HG02943 (cell line): ENCODE measurements around the gene PCBP3.
"Not testable (repeated sequence)": the region's sequence is repeated elsewhere in the genome, so short reads cannot be mapped to it uniquely, and the experiment has no call there.

Source experiments
- ATAC-seq: cut with Tn5 transposase; IDR thresholded peaks from one replicate; pipeline ENCODE4 v1.9.1; 2021; ENCODE audit warnings: mild to moderate bottlenecking, low read depth, moderate library complexity; ENCODE audit not compliant: unreplicated experiment

PCBP3 gene

DNA sequence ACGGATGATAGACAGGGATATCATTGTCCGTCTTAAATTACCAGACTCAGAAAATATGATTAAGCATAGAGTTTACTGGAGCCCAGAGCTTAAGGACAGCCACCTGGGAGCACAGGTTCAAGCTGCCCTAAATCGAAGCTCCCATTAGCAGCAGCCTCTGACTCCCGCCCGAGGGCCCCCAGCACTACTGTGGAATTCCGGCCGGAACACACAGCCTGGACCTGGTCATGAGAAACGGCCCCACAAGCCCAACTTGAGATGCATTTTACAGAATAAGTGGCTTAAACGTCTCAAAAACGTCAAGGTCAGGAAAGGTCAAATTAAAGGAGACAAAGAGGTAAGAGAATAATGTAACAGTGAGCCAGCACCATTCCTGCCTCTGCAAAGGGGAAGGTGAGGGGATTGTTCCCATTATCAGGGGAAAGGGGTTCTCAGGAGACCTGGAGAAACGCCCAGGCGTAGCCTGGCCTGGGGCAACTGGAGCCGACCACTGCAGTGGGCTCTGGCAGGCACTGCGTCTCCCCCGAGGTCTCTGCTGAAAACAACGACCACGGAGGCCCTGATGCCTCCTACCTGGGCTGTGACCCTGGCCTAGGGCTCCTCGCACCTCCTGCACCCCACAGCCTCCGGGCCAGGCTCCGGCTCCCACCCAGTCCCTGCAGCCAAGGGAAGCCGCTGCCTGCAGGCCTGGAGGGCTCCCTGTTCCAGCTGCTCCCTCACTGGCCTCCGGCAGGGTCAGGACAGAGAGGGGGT lies 326.6 kb downstream of the PCBP3 start:
- no peak for ATAC-seq

DNA sequence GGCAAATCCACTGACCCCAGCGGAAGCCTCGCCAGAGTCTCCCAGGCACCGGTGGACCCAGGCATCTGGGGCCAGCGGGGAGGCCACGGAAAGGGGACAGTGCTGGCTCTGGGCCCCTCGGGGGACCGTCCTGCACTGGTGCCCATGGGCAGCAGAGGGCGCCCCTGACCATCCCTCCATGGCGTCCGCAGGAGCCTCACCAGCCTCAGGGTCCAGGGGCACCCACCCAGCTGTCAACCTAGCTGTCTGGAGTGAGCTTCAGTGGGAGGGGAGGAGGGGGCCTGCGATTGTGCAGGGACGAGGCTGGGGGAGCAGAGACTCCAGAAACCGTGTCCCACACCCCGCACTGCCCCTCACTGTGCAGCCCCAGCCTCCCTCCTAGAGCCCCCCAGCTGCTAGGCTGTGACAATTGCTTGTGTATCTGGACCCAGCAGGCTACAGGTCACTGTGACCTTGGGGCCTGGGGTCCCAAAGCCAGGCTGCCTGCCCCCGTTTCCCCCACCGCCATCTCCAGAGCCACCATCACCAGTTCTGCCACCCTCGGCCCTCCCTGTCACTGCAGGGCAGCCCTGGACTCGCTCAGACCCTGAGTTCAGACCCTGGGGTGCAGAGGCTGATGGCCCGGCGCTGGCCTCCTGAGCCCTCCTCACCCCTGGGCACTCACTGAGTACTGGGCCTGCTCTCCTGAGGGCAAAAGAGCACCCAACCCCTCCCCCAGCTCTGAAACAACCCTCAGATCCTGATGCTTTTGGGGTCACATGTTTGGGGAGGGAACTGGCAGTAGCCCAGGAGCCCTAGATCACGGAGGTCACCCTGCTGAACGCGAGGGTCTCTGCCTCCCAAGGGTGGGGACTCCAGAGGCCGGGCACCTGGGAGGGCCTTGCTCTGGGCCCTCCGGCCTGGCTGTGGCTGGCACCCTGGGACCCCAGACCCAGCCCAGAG lies 327.4 kb downstream of the PCBP3 start:
- ATAC-seq = no peak

DNA sequence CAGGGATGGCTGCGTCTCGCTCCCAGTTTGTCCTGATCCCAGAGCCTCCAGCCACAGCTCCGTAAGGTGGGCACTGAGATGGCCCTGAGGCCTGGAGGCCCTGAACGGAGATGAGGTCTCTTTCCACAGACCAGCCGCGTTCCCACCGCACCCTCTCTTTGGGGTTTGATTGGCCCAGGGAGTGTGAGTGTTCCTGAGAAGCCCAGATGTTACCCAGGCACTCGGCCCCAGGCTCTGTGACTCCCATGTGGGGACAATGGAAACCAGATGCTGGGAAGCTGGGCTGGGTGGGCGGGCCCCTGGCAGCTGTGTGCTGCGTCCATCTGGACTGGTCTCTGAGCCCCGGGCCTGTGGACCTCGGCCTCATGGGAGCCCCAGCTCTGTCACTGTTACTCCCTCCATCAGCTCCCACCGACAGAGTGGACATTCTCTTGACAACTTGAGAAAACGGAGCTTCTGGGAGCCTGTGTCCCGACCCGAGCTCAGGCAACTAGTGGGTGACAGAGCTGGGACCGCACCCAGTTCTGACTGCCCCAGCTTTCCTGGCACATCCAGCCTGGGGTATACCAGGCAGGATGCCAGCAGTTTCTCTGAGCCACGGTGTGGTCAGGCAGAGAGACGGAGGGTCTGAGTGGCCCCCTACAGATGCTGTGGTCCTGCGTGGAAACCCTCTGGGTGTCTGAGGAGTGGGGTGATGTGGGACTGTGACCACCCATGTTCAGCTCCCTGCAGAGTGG lies 328.3 kb downstream of the PCBP3 start:
- ATAC-seq = no peak

DNA sequence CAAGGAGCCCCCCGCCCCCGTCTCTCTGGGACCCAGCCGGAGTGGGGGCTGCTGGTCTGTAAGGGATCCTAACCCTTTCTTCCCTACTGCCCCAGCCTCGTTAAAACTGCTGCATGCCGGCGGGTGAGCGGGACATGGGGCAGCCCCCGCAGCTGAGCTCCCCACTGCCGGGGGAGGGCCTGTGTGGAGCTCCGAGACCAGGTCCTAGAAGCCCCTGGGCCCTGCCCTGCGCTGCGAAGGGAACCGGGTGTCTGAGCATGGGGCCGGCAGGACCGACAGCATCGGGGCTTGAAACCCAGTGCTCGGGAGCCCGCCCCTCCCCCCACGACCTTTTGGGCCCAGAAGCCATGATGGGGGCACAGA lies 328.8 kb downstream of the PCBP3 start:
- no peak for ATAC-seq

DNA sequence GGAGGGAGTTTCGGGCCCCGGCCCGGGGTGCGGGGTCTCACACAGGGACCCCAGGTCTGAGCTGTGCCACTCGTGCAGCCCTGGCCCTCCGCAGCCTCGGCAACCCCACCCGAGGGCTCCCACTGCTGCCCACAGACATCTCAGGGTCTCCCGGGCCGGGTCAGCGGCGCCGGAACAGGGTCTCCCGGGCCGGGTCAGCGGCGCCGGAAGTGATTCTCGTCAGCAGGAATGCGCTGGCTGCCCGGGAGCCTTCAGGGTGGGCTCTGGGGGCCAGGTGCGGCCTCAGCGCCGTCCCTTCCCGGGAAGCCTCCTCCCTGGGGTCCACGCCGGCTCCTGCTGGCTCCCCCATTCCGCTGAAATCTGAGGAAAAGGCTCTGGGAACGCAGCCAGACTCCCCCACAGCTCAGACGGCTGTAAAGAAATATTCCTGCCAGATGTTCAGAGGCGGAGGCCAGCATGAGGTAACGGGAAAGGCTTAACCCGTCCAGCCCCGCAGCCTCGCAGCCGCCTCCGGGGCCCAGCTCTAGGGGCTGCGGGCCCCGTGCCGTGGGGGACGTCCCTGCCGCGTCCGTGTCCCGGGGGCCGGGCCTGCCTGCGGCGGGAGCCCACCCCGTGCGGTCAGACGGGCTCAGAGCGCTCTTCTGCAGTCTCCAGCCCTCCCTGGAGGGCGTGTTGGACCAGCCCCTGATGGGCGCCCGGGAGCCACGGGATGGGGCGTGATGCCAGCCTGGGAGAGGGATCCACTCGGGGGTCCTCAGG lies 329.4 kb downstream of the PCBP3 start:
- ATAC-seq = no peak

DNA sequence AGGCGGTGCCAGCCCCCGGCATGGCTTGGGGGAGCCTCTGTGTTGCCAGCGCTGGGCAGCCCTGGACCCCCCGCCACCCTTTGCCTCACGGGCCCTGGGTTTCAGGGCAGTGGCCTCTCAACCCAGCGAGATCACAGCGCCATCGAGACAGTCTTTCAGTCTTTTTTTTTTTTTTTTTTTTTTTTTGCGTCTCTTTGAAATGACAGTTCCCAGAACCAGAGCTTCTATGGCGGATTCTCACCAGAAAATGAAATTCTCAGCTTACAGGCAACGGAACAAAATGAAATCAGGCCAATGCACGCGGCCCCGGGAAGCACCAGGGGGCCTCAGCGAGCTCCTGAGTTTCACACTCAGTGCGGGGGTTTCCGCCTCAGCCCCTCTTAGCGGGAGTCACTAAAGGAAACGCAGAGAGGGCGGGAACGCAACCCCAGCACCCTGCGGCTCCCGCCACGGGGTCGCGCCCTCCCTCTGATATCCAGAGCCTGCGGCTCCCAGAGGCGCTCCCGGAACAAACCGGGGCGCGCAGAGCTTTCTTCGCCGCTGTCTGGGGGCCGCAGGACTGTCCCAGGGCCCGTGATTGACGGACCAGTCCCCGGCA lies 330.0 kb downstream of the PCBP3 start:
- no peak for ATAC-seq

DNA sequence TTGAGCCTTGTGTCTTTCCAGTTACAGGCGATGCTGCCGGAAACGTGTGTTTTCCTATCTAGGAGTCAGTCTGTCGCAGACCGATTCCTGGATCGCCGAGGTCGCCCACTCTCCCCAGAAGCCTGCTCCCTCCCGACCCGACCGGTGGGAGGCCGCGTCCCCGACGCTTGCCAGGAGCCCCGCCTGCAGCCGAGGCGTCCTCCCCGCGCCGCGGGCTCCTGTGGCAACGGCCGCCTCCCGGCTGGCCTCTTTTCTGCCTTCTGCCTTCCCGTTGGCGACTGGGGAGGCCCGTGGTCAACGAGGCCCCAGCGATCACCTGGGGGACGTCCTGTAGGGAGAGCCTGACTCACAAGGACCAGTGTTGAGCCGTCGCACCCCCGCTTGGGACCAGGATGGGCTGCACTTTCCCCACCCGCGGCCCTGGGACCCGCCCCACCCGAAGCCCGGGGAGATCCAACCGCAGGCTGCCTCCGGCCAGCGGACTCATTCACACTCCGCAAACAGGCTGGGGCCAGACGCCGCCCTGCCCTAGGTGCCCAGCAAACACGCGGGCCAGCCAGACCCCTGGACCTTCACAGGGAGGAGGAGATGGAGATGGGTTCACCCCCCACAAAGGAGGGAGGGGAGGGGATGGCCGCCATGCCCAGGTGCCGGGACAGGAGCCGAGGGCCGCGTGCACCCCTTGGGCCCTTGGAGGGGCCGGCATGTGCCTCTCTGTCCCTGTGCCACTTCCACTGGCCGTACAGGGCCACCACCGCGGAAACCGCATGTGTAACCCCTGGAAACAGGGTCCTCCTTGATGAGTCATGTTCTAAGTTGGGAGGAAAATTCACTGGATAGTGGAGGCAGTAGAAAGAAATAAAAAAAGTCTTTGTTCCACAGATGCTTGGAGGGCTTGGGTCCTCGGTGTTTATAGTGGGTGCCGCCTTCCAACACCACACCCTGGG lies 330.8 kb downstream of the PCBP3 start:
- no peak for ATAC-seq

DNA sequence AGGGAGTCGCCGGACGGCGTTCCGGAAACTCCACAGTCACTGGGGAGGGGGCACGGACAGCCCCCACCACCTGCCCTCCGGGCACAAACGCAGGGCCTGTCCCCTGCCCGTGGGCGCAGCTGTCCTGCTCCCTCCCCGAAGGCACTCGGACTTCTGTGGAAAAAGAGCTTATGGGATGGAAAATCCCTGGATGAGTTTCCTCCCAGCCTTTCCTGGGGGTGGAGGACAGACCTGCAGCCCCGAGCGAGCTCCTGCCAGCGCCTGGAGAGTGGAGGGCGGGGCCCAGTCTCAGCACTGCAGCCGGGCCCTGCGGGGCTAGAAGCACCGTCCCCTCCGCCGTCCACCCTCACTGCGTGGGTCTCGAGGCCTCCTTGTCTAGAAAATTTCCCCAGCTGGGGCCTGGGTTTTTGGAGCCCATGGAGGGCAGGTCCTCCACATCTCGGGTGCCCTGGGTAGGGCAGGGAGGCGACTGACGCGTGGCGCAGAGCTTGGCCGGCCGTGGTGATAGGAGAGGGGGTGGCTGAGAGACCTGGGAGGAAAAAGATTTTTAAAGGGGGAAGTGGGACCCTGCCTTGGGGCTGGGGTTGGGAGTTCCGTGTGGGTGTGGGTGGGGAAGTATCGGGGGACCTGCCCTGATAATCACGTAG lies 331.6 kb downstream of the PCBP3 start:
- ATAC-seq = no peak

DNA sequence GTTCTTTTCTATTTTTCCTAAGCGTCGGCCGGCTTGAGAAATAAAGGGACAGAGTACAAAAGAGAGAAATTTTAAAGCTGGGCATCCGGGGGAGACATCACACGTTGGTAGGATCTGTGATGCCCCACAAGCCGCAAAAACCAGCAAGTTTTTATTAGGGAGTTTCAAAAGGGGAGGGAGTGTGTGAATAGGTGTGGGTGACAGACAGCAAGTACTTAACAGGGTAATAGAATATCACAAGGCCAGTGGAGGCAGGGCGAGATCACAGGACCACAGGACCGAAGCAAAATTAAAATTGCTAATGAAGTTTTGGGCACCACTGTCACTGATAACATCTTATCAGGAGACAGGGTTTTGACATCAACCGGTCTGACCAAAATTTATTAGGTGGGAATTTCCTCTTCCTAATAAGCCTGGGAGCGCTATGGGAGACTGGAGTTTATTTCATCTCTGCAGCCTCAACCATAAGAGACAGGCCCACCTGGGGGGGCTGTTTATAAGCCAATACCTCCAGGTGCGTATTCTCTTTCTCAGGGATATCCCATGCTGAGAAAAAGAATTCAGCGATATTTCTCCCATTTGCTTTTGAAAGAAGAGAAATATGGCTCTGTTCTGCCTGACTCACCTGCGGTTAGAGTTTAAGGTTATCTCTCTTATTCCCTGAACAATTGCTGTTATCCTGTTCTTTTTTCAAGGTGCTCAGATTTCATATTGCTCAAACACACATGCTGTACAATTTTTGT lies 332.3 kb downstream of the PCBP3 start:
- not testable (repeated sequence) for ATAC-seq

DNA sequence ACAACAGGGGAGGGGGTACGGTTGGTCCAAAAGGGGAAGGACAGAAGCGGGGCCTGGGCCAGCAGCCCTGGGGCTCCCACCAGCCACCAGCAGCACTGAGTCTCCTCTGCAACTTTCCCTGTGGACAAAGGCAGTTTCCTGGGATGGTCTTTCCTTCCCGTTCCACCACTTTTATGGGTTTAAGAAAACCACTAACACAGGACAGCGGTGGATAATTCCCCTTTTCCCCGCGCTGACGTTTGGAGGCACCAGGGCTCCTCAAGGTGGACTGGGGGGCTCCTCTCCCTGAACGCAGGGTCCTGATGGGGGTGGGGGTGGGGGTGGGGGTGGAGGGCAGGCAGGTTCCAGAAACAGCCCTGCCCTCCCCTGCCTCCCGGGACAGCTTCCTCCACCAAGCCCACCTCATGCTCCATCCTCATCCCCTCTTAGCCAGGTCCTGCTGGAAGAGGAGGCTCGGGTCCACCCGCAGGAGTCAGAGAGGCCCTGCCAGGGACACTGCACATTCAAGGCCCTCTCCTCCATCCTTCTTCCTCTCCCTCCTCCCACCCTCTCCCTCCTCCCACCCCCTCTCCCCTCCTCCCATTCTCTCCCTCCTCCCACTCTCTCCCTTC lies 333.3 kb downstream of the PCBP3 start:
- ATAC-seq = no peak

DNA sequence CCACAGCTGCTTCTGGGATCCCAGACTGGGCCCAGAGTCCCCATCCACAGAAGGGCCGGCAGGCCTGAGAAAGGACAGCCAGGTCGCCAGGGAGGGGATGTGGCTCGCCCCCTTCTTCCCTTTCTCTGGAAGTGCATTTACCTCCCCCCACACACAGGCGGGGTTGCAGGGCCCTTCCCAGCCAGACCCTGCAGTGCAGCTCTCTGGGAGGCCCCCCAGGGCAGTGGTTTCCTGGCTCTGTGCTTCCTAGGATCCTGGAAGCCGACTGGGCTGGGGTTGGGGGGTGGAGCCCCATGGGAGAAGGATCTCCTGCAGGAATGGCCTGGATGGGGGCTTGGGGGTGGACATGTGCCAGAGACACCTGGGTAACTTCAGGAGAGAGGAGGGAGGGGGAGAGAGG lies 333.9 kb downstream of the PCBP3 start:
- no peak for ATAC-seq

DNA sequence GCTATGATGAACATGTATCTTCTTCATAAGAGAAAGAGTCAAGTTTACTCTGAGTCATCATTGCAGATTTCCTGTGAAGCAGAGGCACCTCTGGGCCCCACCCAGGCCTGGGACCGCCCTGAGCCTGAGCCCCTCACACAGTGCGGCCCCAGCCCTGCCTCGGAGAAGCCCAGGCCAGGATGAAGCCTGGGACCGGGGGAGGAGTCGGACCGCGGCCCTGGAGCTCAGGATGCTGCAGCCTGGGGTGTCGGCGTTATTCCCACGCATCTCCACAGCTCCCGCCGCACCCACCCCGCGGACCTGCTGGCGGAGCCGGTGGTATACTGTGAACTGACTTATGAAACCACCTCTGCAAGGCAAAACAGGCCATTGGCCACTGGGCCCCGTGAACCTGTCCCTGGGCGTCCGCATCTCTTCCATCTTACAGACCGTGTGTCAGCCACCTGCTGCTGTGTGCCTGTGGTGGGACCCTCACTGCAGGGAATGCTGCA lies 335.7 kb downstream of the PCBP3 start:
- no peak for ATAC-seq

DNA sequence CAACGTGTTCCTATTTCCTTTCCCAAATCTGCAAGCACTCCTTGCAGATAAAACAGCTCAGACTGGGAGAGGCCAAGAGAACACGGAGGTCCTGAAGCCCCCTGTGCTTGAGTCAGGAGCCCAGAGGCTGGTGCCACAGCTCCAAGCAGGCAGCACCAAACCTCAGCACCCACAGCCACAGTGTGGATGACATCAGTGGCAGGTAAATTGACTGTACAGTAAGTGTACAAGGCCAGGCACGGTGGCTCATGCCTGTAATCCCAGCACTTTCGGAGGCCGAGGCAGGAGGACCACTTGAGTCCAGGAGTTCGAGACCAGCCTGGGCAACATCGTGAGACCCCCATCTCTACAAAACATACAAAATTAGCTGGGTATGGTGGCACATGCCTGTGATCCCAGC lies 336.1 kb downstream of the PCBP3 start:
- no peak for ATAC-seq

DNA sequence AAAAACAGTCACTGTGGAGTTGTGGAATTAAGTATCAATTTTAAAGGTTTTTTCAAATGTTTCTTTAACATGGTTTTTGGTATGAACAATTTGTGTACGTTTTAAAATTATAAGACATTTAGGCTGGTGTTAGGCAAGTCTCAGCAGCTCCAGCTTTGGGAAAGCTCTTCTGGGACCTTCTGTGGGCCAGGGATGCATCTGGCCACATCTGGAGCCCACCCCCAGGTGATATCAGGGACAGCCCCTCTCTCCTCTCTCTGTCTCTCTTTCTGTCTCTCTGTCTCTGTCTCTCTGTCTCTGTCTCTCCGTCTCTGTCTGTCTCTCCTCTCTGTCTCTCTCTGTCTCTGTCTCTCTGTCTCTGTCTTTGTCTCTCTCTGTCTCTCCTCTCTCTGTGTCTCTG lies 336.7 kb downstream of the PCBP3 start:
- no peak for ATAC-seq

DNA sequence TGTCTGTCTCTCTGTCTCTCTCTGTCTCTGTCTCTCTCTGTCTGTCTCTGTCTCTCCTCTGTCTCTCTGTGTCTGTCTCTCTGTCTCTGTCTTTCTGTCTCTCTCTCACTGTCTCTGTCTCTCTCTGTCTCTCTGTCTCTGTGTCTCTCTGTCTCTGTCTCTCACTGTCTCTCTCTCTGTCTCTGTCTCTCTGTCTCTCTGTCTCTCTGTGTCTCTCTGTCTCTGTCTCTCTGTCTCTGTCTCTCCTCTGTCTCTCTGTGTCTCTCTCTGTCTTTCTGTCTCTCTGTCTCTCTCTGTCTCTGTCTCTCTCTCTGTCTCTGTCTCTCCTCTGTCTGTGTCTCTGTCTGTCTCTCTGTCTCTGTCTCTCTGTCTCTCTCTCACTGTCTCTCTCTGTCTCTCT lies 337.2 kb downstream of the PCBP3 start:
- ATAC-seq = no peak

DNA sequence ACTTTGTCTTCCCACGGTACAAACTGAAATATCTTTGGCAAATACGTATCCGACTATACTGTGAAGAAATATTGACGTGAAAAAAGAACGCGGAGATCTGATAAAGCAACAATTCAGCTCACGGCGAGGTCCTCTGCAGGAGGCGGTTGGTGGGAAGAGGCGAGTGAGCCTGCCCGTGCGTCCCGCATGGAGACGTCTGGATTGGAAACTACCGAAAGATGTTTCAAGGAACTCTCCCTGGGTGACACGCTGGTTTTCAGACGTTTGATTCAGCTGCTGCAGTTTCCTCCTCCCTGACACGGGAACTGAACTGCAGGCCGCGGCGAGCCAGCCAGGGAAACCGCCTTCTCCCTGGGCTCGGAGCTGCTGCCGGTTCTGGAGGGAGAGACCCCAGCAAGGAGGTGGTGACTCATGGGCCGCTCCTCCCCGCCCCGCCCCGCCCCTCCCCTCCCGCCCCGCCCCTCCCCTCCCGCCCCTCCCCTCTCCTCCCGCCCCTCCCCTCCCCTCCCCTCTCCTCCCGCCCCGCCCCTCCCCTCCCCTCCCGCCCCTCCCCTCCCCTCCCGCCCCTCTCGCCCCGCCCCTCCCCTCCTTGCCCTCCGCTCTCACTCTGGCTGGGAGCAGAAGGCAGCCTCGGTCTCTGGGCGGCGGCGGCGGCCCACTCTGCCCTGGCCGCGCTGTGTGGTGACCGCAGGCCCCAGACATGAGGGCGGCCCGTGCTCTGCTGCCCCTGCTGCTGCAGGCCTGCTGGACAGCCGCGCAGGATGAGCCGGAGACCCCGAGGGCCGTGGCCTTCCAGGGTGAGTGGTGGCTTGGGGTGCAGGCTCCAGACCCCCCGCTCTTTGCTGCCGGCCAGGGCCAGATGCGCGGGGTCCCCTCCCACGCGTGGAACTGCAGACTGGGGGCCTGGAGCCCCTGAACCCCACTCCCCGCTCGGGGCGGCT lies 337.9 kb downstream of the PCBP3 start, which contains the start of gene COL6A1:
Gene COL6A1, plus strand, starts transcription at position 620 of the 941 bp plus-strand sequence. Its CDS starts 81 bp downstream, at position 701.
- no peak for ATAC-seq
